GM18858 (cell line): Measurements from ENCODE around the gene QRFP.

ENCODE experiments used
- ATAC-seq: cut with Tn5 transposase; IDR thresholded peaks from one replicate; pipeline ENCODE4 v1.9.1; 2021; ENCODE audit not compliant: unreplicated experiment

QRFP gene

GRCh38 chr9:130872093-130872492 is 24.5 kb downstream of the QRFP start:
- no peak for ATAC-seq

- ATAC-seq, result no peak
Measured at GRCh38 chr9:130871395-130872062, 25.1 kb downstream of the QRFP start.

DNA sequence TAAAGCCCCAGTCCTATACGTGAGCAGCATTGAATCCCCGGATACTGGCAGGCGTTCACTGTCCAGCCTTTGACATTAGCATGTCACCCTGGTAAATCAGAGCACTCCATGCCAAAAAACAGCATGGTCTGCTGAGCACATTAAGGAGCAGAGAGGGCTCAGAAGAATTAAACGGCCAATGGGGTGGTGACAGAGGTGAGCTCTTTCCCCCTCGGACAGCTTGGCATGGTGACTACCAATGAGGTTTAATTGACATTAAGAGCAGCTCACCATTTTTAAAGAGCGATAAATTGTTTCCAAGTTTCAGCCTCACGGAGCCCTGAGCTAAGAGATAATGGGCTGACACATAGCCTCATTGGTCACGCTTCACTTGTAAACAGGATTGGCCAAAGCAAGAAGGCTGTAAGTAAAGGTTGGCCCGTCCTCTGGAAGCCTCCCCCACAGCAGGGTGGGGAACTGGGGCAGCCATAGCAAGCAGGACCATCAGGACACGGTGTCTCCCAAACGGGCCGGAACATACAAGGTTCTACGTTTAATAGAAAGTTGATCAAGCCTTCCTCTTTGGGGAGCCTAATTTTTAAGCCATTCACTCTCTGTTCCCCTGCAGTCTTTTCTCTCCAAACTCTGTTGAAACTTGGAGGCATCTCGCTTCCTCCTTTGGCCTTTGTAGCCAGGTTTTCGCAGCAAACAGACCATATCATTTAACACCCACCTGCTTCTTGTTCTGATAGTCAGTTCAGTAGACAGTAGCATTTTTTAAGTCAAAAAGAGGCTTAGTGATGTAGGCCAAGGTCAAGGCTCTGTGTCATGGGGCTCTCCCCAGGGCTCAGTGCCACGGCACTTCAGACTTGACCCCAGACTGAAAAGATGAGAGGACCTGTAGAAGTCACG is 25.9 kb downstream of the QRFP start:
- no peak for ATAC-seq

DNA sequence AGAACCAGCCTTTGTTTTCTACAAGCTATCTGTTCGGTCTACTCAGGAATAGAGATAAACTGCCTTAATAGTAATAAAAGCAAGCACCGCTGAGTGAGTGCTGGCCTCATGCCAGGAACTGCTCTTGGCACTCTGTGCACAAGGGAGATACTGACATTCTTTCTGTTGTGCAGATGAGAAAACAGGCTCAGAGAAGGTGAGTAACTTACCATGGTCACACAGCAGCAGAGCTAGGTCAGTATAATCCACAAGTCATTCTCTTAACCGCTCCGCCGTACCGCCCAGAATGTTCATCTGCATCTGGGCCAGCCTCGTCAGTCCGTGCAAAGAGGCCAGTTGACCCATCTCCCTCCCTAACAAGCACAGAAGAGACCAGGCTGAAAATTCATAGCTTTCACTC is 27.4 kb downstream of the QRFP start:
- no peak for ATAC-seq

DNA sequence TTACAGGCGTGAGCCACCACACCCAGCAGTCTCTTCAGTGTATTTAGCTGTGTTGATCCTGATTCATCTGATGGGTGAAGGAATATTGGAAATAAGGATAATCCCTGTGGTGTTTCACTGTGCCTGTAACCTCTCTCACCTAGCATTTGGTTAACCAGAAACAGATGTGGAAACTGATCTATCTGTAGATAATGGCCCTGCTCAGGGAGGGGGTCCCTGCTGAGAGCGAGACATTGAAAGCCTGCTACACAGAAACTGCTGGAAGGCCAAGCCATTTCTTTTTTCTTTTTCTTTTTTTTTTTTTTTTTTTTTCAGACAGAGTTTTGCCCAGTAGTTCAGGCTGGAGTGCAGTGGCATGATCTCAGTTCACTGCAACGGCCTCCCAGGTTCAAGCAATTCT is 28.4 kb downstream of the QRFP start:
- ATAC-seq, result no peak

DNA sequence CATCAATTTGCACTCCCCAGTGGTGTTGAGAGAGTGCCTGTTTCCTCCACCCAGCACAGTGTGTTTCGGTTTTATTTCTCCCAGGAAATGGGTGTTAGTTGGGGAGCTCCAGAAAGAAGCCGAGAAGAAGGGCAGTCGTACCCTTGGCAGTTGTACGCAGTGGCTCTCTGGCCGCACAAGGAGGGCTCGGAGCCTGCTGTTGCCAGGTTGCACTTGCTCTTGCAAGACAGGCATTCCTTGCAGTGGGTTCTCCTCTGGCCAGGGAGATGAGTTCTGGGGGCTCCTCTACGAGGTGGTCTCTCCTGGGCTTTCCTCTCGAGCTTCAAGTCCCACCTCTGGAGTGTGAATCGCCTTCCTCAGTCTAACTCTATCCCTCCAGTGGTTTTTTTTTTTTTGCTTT is 29.1 kb downstream of the QRFP start:
- ATAC-seq, result no peak

DNA sequence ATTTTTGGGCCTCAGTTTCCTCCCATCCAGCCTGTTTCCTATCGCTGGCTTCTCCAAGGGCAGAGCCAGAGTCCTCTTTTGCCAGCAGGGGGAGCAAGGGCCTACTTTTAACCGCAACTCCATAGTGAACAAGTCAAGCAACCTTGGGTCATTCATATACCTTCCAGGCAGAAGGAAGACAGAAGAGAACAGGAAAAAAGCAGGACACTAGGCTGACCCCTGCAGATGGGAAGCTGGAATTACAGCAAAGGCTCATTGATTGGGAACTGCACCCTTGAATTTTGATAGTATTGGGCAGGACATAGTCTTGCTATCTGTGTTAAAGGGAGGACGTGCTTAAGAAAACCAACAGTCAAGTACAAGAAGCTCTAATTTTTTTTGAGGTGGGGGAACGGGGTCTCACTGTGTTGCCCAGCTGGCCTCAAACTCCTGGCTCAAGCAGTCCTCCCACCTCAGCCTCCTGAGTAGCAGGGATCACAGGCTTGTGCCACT is 30.1 kb downstream of the QRFP start:
- no peak for ATAC-seq

DNA sequence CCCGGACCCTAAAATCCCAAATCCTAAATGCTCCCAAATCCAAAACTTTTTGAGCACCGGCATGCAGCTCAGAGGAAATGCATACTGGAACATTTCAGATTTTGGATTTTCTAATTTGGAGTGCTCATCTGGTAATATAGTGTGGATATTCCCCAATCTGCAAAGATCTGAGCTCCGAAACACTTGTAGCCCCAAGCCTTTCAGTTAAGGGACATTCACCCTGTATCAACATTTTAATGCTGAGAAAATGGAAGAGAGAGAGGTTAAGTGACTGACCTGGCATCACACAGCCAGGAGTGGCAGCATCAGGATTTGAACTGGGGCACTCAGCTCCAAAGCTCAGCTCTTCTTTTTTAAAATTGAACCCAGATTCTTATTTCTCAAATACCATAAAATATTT is 30.7 kb downstream of the QRFP start:
- ATAC-seq, result no peak

GRCh38 chr9:130864541-130864940 is 32.1 kb downstream of the QRFP start:
- no peak for ATAC-seq

- no peak for ATAC-seq
Measured at GRCh38 chr9:130862747-130863146, 33.9 kb downstream of the QRFP start.

- ATAC-seq, result no peak
Measured at GRCh38 chr9:130862217-130862616, 34.4 kb downstream of the QRFP start.

- ATAC-seq, result no peak
Measured at GRCh38 chr9:130861372-130862180, 35.0 kb downstream of the QRFP start.

- ATAC-seq, result no peak
Measured at GRCh38 chr9:130860458-130861316, 35.9 kb downstream of the QRFP start.

DNA sequence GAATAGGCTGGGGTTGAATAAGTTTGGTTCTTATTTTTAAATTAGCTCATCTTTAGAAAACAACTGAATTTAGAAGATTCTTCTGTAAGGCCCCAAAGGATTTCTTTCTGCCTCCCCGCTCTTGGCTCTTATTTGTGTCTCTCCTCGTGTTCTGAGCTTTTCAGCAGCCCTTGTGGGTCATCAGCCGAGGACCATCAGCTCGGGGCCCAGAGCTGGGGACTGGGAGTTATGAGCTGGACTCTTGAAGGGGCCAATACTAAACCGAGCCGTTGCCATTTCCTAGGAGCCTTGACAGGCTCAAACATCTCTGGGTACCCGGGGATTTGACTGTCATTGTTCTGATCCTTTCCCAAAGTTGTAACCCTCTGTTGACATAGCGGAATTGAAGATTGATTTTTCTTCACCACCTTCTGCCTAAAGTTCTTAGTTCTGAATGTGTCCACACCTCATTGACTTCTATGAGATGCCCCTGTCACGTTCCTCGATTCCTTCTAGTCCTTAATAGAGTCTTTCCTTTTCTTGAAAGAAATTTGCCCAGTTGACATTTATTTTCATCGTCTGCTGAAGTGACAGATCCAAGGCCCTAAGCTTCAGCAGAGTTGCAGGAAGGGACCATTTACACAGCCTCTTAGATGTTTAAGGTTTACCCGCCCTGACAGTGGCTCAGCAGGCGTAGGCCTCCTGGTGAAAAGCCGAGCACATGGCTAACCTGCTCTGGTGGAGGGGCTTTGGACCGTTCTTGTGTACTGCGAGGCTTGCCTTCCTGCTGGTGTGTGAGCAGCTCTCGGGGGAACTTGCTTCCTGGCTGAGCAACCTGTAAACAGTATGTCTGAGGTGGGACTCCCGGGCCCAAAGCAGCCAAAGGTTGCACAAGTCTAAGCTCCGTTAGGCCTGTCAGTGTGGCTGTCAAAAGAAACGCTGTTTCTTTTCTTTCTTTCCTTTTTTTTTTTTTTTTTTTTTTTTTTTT is 37.6 kb downstream of the QRFP start:
- no peak for ATAC-seq

GRCh38 chr9:130857864-130858738 is 38.5 kb downstream of the QRFP start:
- no peak for ATAC-seq

DNA sequence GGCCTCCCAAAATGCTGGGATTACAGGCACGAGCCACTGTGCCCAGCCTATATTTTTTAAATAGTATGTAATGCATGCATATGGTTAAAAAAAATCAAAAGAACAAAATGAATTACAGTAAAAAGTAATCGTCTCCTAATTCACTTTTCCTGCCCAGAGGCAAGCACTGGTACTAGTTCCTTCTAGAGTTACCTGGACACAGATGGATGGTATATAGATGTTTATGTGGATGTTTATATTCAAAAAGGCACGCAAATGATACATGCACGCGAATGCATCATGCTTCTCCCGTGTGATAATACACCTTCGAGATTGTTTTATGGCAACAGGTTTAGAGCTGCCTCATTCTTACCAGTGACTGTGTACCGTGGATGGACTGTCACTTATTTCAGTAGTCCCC is 40.1 kb downstream of the QRFP start:
- no peak for ATAC-seq

DNA sequence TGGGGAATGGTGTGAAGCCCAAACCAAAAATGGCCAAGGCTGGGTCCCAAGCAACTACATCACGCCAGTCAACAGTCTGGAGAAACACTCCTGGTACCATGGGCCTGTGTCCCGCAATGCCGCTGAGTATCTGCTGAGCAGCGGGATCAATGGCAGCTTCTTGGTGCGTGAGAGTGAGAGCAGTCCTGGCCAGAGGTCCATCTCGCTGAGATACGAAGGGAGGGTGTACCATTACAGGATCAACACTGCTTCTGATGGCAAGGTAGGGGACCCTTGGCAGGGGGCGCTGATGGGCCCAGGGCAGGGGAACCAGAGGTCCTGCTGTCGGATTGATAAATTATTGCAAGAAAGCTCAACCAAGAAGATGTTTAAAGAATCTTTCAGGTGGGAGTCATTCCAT is 41.8 kb downstream of the QRFP start:
- ATAC-seq, result no peak

- ATAC-seq, result no peak
Measured at GRCh38 chr9:130854092-130854491, 42.5 kb downstream of the QRFP start.
